Ascending aorta (tissue), 2 donors: ENCODE data around the gene SUPT3H. TPM values are rescaled to one million over a fixed set of nuclear protein-coding genes. Genes with fewer than 3 reads are reported as not detected.

Experiments used
- DNase-seq, 2 donors: peaks; one replicate each; pipeline ENCODE4 v3.0.0-alpha.2; 2019; ENCODE audit warnings: low spot score in 2 of 2
- H3K27ac ChIP-seq, 2 donors: fragments of 200-600 bp; sonication (generic); one replicate each; pipeline ENCODE4 v1.5.1; 2016 to 2017; ENCODE audit warnings: mild to moderate bottlenecking in 1 of 2
- H3K27me3 ChIP-seq: fragments of 200-600 bp; sonication (generic); one replicate; pipeline ENCODE4 v1.5.1; 2017
- H3K36me3 ChIP-seq, 2 donors: fragments of 200-600 bp; sonication (generic); one replicate each; pipeline ENCODE4 v1.5.1; 2016
- H3K4me1 ChIP-seq, 2 donors: fragments of 200-600 bp; sonication (generic); one replicate each; pipeline ENCODE4 v1.5.1; 2016 to 2017; ENCODE audit warnings: mild to moderate bottlenecking in 1 of 2
- H3K4me3 ChIP-seq, 2 donors: fragments of 200-600 bp; sonication (generic); one replicate each; pipeline ENCODE4 v1.5.1; 2016 to 2017; ENCODE audit warnings: mild to moderate bottlenecking in 1 of 2
- H3K9me3 ChIP-seq, 2 donors: fragments of 200-600 bp; sonication (generic); one replicate each; pipeline ENCODE4 v1.5.1; 2016
- intact Hi-C: fragments of 100-400 bp; cut with DNase I; formaldehyde crosslinking; loops from one replicate; pipeline ENCODE4 v1.15.1; 2023
- total RNA-seq: library from RNA; depleted of rRNA; stranded (reverse); fragments of >200 nt; gene quantifications from one replicate; pipeline ENCODE4 v1.1.0, GENCODE V29; 2016
- TF ChIP-seq, protein P1 (sequence below), 3 experiments: fragments of 200-600 bp in 2 of 3; fragments of 450-650 bp in 1 of 3; sonication (generic) in 2 of 3; IDR thresholded peaks; one replicate each; pipeline ENCODE4 v1.5.1; 2016 to 2019; ENCODE audit warnings: antibody characterized with exemption in 3 of 3, mild to moderate bottlenecking in 1 of 3, moderate library complexity in 1 of 3

The SUPT3H gene
- total RNA-seq, 1 donor from 2014 or later, result not detected

DNA sequence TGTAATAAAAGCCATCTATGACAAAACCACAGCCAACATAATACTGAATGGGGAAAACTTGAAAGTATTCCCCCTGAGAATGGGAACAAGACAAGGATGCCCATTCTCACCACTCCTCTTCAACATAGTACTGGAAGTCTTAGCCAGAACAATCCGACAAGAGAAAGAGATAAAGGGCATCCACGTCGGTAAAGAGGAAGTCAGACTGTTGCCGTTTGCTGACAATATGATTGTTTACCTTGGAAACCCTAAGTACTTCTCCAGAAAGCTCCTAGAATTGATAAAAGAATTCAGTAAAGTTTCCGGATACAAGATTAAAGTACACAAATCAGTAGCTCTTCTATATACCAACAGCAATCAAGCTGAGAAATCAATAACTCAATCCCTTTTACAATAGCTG lies 63.6 kb downstream of the SUPT3H start:
- TF ChIP-seq, protein P1, sequence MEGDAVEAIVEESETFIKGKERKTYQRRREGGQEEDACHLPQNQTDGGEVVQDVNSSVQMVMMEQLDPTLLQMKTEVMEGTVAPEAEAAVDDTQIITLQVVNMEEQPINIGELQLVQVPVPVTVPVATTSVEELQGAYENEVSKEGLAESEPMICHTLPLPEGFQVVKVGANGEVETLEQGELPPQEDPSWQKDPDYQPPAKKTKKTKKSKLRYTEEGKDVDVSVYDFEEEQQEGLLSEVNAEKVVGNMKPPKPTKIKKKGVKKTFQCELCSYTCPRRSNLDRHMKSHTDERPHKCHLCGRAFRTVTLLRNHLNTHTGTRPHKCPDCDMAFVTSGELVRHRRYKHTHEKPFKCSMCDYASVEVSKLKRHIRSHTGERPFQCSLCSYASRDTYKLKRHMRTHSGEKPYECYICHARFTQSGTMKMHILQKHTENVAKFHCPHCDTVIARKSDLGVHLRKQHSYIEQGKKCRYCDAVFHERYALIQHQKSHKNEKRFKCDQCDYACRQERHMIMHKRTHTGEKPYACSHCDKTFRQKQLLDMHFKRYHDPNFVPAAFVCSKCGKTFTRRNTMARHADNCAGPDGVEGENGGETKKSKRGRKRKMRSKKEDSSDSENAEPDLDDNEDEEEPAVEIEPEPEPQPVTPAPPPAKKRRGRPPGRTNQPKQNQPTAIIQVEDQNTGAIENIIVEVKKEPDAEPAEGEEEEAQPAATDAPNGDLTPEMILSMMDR (IDR thresholded peaks at IDR 0.05), result no peak
- Histone ChIP-seq H3K4me3 (no peak overlapping the region), H3K9me3 (no peaks in the 10 kb centered on the region), H3K27ac (no peak overlapping the region), H3K36me3 (no peaks in the 10 kb centered on the region), H3K4me1 (no peaks in the 10 kb centered on the region), H3K27me3 (no peaks in the 10 kb centered on the region)
- DNase-seq, result no peak
- intact Hi-C loops, result no loop called here

DNA sequence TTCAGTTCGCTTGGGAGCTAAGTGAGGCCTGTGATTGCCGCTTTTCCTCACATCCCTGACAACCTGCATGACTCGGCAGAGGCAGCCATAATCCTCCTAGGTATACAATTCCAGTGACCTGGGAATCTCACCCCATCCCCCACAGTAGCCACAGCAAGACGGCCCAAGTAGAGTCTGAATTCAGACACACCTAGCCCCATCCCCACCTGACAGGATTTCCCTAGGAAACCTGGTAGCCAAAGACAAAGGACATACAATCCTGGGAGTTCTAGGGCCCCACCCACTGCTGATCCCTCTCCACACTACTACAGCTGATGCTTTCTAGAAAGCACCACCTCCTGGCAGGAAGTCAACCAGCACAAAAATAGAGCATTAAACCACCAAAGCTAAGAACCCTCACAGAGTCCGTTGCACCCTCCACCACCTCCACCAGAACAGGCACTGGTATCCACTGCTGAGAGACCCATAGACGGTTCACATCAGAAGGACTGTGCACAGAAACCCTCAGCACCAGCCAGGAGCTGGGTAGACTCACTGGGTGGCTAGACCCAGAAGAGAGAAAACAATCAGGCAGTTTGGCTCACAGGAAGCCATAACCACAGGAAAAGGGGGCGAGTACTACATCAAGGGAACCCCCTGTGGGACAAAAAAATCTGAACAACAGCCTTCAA lies 67.5 kb downstream of the SUPT3H start:
- intact Hi-C loops, result no loop called here
- DNase-seq, result no peak

DNA sequence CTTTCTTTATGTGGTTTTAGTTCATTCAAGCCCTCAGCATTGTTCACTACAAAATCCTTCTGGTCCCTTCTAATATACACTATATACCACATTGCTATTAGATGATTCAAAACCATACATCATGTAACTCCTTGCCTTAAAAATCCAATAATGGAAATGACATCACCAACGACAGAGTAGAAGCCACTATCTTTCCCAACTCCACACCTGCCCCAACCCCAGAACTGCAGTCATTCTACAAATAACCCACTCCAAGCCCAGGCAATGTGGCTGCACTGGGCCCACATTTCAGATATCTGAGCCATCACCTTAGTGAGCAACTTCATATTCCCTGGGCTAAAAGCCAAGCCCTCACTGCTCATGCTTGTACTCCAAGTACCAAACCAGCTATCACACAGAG lies 72.2 kb downstream of the SUPT3H start:
- Histone ChIP-seq H3K27me3 (no peaks in the 10 kb centered on the region), H3K4me3 (no peak overlapping the region), H3K27ac (no peak overlapping the region), H3K4me1 (no peaks in the 10 kb centered on the region), H3K9me3 (no peaks in the 10 kb centered on the region), H3K36me3 (no peaks in the 10 kb centered on the region)
- intact Hi-C loops, result no loop called here
- no peak for DNase-seq
- TF ChIP-seq, protein P1 (IDR thresholded peaks at IDR 0.05), result no peak

More for the DNA sequence above, 67.5 kb downstream of the SUPT3H start:
- TF ChIP-seq, protein P1 (IDR thresholded peaks at IDR 0.05), result no peak
- H3K4me1 ChIP-seq, result no peaks in the 10 kb centered on the region
- H3K27ac ChIP-seq, result no peak overlapping the region
- H3K4me3 ChIP-seq, result no peak overlapping the region
- H3K36me3 ChIP-seq, result no peaks in the 10 kb centered on the region
- H3K27me3 ChIP-seq, result no peaks in the 10 kb centered on the region
- no peaks in the 10 kb centered on the region for H3K9me3 ChIP-seq

DNA sequence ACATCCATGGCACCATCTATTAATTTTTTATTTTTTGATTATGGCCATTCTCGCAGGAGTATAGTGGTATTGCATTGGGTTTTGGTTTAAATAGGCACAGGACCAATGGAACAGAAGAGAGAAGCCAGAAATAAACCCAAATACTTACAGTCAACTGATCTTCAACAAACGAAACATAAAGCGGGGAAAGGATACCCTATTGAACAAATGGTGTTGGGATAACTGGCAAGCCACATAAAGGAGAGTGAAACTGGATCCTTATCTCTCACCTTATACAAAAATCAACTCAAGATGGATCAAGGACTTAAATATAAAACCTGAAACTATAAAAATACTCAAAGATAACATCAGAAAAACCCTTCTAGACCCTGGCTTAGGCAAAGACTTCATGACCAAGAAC lies 74.9 kb downstream of the SUPT3H start:
- Histone ChIP-seq H3K27me3 (no peaks in the 10 kb centered on the region), H3K9me3 (no peaks in the 10 kb centered on the region), H3K4me3 (no peak overlapping the region), H3K27ac (no peak overlapping the region), H3K4me1 (no peaks in the 10 kb centered on the region), H3K36me3 (no peaks in the 10 kb centered on the region)
- TF ChIP-seq, protein P1 (IDR thresholded peaks at IDR 0.05), result no peak
- intact Hi-C loops, result no loop called here
- no peak for DNase-seq

DNA sequence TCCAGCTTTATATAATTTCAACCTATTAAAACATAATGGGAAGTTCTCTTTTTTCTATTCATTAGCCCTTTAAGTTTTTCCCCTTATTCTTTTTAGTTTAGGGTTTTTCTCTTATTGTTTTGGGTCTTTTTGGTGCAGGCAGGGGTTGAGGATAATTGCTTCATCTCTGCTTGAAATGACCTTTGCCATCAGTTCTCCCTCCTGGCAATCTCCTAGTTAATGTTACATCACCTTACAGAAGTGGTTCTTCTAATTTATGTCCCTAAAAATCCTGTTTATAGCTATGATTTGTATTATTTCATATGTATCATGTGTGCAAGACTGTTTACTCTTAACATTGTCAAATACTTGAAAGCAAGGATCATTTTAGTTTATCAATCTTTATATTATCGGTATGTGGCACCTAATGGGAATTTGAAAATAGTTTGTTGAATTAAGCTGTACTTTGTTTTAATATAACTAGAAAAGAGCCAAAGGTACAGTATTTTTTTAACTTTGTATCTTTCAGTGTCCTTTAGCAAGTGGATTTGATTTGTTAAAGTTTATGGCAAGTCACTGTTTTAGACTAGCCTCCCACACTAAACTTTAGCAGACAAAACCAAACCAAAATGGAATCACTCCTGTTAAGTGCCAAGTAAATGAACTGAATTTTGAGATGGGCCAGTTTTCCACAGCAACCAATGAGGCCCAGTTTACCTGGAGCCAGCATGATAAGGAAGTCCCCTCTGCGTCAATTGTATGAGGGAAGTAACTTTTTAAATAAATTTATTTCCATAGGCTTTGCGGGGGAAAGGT lies 76.2 kb downstream of the SUPT3H start:
- H3K27me3 ChIP-seq, result no peaks in the 10 kb centered on the region
- no peaks in the 10 kb centered on the region for H3K4me1 ChIP-seq
- H3K4me3 ChIP-seq, result no peak overlapping the region
- no peaks in the 10 kb centered on the region for H3K36me3 ChIP-seq
- H3K27ac ChIP-seq, result no peak overlapping the region
- intact Hi-C loops, result no loop called here
- TF ChIP-seq, protein P1 (IDR thresholded peaks at IDR 0.05), result no peak
- H3K9me3 ChIP-seq, result no peaks in the 10 kb centered on the region
- DNase-seq, result no peak
